ENCODE measurements around the gene COL1A1.

The COL1A1 gene

DNA sequence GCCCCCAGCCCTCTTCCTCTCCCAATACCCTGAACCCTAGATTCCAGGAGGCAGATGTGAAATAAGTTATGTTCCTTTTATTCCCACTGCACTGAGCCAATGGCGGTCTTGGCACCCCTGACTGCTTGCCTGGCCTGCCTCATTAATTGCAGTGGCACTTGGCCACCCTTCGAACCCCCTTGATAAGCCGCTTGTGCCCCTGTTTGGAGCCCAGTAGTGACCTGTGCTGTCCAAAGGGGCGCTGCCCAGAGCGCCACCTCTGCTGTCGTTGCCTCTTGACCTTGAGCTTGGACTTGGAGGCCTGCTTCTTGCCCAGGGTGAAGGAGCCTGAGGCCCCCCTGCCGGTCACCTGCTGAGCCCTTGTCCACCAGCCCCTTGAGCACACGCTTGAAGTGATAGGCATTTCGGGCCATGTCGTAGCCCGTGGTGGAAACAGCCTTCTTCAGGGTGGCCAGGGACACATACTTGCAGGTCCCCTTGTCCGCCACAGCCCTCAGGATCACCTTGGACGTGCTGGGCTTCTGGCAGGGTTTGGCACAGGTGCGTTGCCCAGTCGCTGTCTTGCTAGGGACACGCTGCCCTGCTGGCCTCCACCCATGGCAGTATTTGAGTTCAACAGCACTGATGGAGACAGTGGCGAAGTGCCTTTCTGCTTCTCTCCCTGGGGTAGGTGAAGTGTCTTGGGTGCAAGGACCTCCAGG is 29.9 kb downstream of the COL1A1 start:
- no peak for DNase-seq (ENCODE audit: low spot score)

DNA sequence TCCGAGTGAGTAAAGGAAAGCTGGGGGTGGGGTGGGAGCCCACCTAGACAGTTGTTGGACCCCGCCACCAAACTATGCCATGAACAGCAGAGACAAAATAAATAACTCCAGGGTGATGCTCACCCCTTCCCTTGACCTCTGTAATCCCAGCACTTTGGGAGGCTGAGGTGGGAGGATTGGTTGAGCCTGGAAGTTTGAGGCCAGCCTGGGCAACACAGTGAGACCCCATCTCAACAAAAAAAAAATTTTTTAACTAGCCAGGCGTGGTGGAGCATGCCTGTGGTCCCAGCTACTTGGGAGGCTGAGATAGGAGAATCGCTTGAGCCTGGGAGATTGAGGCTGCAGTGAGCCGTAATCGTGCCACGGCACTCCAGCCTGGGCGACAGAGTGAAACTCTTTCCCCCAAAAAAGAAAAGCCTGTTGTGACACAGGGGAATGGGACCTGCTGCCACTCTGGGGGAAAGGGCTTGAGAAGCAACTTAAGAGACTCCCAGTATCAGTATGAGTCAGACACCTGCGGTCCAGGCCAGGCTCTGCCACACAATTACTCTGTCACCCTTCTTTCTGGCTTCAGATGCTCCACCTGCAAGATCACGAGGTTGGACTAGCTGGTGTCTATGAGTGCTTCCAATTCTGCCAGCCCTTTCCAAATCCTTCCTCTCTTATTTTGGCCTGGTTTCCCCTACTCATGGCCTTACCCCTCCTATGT is 30.6 kb downstream of the COL1A1 start:
- DNase-seq (ENCODE audit: low spot score): no peak

- DNase-seq (ENCODE audit: low spot score): no peak
These were observed 31.5 kb downstream of the COL1A1 start for GRCh38 chr17:50169881-50170459.

- peak; percentile 63 for DNase-seq (ENCODE audit: low spot score)
These were observed 32.2 kb downstream of the COL1A1 start for GRCh38 chr17:50169121-50169764.

- no peak for DNase-seq (ENCODE audit: low spot score)
These were observed 33.1 kb downstream of the COL1A1 start for GRCh38 chr17:50168319-50168718.

GRCh38 chr17:50167371-50167770 is 34.1 kb downstream of the COL1A1 start:
- DNase-seq (ENCODE audit: low spot score): no peak

DNA sequence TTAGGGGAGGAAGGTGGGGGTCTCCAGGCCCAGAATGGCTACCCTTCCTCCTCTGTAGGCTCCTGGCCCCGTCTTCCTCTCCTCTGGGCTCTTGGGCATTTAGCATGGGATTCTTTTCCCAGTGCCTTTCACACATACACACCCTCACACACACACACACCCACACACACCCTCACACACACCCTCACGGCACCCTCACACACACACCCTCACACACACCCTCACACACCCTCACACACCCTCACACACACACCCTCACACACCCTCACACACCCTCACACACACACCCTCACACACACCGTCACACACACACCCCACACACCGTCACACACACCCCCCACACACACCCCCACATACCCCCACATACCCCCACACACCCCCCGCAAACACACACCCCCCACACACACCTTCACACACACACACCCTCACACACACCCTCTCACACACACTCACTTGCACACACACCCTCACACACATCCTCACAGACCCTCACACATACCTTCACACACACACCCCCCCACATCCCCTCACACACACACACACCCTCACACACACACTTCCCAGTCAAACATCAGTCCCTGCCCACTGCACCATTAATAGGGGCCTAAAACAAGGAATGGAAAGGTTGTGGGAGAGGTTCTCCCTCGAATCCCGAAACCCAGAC is 34.8 kb downstream of the COL1A1 start:
- DNase-seq (ENCODE audit: low spot score): no peak

DNA sequence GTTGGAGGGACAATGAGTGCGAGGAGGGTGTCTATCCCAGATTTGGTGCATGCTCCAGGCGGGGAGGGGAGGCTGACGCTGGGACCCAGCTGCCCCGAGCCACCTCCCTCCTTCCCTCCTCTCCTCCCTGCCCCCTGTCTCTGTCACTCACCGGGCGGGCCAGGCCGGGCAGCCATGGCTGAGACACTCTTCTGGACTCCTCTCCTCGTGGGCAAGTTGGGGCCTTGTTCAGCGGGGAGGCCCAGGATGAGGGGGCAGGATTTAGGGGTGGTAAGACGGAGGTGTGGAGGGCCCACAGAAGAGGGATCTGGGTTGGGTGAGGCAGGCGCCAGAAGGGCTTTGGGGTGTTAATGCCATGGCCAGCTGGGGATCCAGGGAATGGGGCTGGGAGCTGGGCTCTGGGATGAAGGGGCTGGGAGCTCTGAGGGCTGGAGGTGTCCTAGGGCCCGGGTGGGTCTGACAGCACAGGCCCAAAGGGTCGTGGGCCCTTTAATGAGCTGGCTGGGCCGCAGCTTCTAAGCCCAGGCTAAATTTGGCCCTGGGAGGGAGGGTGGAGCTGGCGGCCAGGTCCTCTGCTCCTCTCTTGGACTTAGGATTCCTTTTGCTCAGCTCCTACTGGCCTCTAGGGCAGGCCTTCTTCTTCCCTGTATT is 35.4 kb downstream of the COL1A1 start, which contains the start of gene SGCA:
TSS of gene SGCA (plus strand) at position 139 of the 651 bp plus-strand sequence. CDS start at position 175, 36 bp downstream.
- no peak for DNase-seq (ENCODE audit: low spot score)

- DNase-seq (ENCODE audit: low spot score): no peak
These were observed 36.0 kb downstream of the COL1A1 start for GRCh38 chr17:50165466-50165865.

GRCh38 chr17:50165066-50165465 is 36.4 kb downstream of the COL1A1 start:
- no peak for DNase-seq (ENCODE audit: low spot score)

DNA sequence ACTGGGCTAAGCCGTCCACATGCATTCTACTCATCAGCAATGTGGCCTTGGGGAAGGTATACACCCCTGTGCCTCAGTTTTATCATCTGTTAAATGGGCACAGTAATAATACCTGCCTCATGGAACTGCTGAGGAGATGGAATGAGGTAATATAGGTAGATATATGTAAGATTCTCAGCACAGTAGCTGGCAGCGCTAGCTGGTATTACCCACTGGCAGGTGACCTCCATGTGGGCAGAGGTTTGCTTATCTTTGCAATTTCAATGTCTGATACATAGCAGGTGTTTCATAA is 36.8 kb downstream of the COL1A1 start:
- DNase-seq (ENCODE audit: low spot score): no peak

- no peak for DNase-seq (ENCODE audit: low spot score)
These were observed 37.4 kb downstream of the COL1A1 start for GRCh38 chr17:50163843-50164696.

GRCh38 chr17:50162466-50163254 is 38.8 kb downstream of the COL1A1 start:
- DNase-seq (ENCODE audit: low spot score): no peak

GRCh38 chr17:50161911-50162288 is 39.5 kb downstream of the COL1A1 start:
- no peak for DNase-seq (ENCODE audit: low spot score)

DNA sequence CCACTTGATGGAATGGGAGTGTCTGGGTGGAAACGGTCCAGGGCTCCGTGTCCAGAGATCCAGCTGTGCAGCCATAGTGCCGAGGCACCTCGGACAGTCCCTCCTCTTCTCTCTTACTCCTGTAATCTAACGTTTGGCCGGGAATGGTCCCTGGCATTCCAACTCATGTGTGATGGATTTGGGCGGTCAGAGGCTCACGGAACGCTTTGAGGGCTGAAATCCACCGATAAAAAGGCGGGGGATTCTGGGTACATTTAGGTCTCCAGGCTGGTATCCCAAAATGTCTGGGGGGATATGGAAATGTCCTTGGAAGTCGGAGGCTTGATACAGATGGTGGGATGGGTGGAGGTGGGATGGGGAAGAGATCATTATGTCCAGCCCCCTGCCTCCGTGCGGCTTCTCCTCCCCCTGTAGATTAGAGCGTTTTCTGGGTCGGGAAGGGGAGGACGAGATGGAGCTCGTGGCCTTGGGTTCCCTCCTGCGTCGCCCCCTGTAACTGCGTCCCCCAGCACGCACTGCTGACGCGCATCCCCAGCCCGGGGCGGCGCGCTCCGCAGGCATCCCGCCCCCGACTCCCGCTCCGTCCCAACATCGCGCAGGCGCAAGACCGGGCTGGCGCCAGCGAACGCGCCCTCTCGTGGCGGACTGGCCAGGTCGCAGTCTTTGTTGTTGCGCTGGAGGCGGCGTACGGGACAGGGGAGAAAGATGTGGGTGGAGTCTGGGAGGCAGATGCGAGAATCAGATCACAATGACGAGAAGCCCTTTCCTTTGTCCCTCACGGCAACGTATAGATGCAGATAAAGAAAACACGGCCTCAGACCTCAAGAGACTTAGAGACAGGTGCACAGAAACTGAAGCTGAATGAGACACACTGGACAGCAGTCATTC is 40.2 kb downstream of the COL1A1 start:
- peak; percentile 92 for DNase-seq (ENCODE audit: low spot score)

DNA sequence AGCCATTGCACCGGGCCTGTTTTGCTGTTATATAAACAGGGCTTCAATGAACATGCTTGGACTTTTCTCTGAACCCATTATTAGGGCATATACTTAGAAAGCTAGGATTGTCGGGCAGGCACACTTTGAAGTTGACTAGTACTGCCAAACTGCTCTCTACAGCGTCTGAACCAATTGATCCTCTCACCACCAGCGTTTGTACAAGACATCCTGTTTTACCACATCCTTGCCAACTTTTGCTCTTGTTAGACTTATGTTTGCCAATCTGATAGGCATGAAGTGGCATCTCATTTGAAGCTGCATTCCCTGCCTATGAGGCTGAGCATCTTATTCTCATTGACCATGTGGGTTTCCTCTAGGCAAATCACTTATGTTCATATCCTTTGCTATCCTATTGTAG is 43.5 kb downstream of the COL1A1 start:
- DNase-seq (ENCODE audit: low spot score): no peak

DNA sequence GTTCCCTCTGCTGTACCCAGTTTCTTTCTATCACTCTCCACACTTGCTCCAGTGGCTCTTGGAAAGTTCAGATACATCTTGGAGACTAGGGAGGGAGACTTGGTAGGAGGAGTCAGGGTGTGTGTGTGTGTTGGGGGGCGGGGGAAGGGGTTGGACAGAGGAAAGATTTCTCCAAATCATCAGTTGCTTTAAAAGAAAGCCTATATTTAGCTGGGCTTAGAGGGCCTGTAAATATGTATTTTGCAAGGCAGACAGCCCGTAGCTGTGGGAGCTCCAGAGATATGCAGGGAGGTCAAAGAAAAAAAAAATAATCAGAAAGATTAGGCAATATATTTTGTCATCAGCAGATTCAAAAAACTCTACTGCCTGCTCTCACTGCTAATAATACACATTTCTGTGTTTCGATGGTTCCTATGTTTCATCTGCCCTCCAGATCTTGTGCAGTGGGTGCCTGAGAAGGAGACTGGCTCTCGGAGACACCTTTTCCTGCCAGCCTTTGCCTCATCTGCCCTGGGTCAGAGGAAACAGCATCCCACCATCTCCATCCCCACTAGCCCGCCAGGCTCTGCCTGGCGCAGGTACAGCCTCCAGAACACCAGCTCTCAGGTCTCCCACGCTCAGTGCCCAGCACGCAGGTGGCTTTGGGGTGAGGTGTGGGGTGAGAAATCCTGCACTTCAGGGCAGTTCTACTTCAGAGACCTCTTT is 46.2 kb downstream of the COL1A1 start:
- DNase-seq (ENCODE audit: low spot score): no peak

GRCh38 chr17:50154604-50155003 is 46.8 kb downstream of the COL1A1 start:
- DNase-seq (ENCODE audit: low spot score): no peak
